Stimulated activated CD8-positive, alpha-beta memory T cell treated with anti-CD3 and anti-CD28 coated beads, Interleukin-4, amount 100 ng/mL, for 24 hours (primary cell): ENCODE measurements around the gene TSPEAR.
"Not testable (repeated sequence)": the region's sequence is repeated elsewhere in the genome, so short reads cannot be mapped to it uniquely, and the experiment has no call there.

Experiments
- DNase-seq: peaks from one replicate; pipeline ENCODE4 v3.0.0-alpha.2; 2020; ENCODE audit warnings: low read depth

The TSPEAR gene

GRCh38 chr21:44627181-44627822 is 84.1 kb downstream of the TSPEAR start:
- DNase-seq, result not testable (repeated sequence)

GRCh38 chr21:44626673-44627143 is 84.7 kb downstream of the TSPEAR start, which contains the start of gene KRTAP10-9:
Gene KRTAP10-9, plus strand, starts transcription at chr21:44627093. Its CDS starts 79 bp downstream, at chr21:44627172.
- no peak for DNase-seq

GRCh38 chr21:44626262-44626661 is 85.1 kb downstream of the TSPEAR start:
- DNase-seq, result peak; percentile 16

- DNase-seq, result no peak
Observed at GRCh38 chr21:44625756-44626155, 85.6 kb downstream of the TSPEAR start.

- DNase-seq, result no peak
Observed at GRCh38 chr21:44623575-44623974, 87.8 kb downstream of the TSPEAR start.

- no peak for DNase-seq
Observed at GRCh38 chr21:44619886-44620285, 91.5 kb downstream of the TSPEAR start.

- DNase-seq, result peak; percentile 24
Observed at GRCh38 chr21:44618909-44619308, 92.5 kb downstream of the TSPEAR start.

- no peak for DNase-seq
Observed at GRCh38 chr21:44618504-44618903, 92.9 kb downstream of the TSPEAR start.

GRCh38 chr21:44617071-44617501 is 94.3 kb downstream of the TSPEAR start:
- no peak for DNase-seq

GRCh38 chr21:44616591-44616926 is 94.8 kb downstream of the TSPEAR start:
- no peak for DNase-seq

GRCh38 chr21:44615911-44616590 is 95.3 kb downstream of the TSPEAR start:
- no peak for DNase-seq

GRCh38 chr21:44615466-44615865 is 95.9 kb downstream of the TSPEAR start:
- DNase-seq, result no peak

GRCh38 chr21:44614961-44615391 is 96.4 kb downstream of the TSPEAR start:
- DNase-seq, result no peak

- no peak for DNase-seq
Observed at GRCh38 chr21:44614161-44614631, 97.2 kb downstream of the TSPEAR start.

- DNase-seq, result no peak
Observed at GRCh38 chr21:44613386-44614155, 97.8 kb downstream of the TSPEAR start.

GRCh38 chr21:44612669-44613229 is 98.6 kb downstream of the TSPEAR start:
- DNase-seq, result no peak

GRCh38 chr21:44612029-44612486 is 99.3 kb downstream of the TSPEAR start, which contains the start of gene KRTAP10-8:
Gene KRTAP10-8, plus strand, starts transcription at chr21:44612079. Its CDS starts 22 bp downstream, at chr21:44612101.
- DNase-seq, result no peak

GRCh38 chr21:44611551-44611950 is 99.8 kb downstream of the TSPEAR start:
- DNase-seq, result no peak

- not testable (repeated sequence) for DNase-seq
Observed at GRCh38 chr21:44610157-44610843, 101.1 kb downstream of the TSPEAR start.

- no peak for DNase-seq
Observed at GRCh38 chr21:44609193-44609592, 102.2 kb downstream of the TSPEAR start.

- DNase-seq, result no peak
Observed at GRCh38 chr21:44606495-44606894, 104.9 kb downstream of the TSPEAR start.
